Stimulated activated CD8-positive, alpha-beta memory T cell treated with anti-CD3 and anti-CD28 coated beads, Interleukin-15, amount 100 ng/mL, for 1 hour (primary cell): ENCODE data around the gene TNNT2.

ENCODE experiments used
- DNase-seq: peaks from one replicate; pipeline ENCODE4 v3.0.0-alpha.2; 2020; ENCODE audit warnings: low read depth

Gene TNNT2

GRCh38 chr1:201334325-201335173, 42.9 kb downstream of the TNNT2 start:
- DNase-seq = no peak

GRCh38 chr1:201332616-201333335, 44.7 kb downstream of the TNNT2 start:
- DNase-seq = no peak

- no peak for DNase-seq
These were observed 45.5 kb downstream of the TNNT2 start for GRCh38 chr1:201332021-201332420.

- DNase-seq = no peak
These were observed 46.3 kb downstream of the TNNT2 start for GRCh38 chr1:201331166-201331565.

GRCh38 chr1:201330541-201330940, 46.9 kb downstream of the TNNT2 start:
- DNase-seq = no peak

GRCh38 chr1:201329801-201330200, 47.7 kb downstream of the TNNT2 start:
- DNase-seq = no peak

GRCh38 chr1:201329286-201329685, 48.2 kb downstream of the TNNT2 start:
- no peak for DNase-seq

- DNase-seq = no peak
These were observed 48.9 kb downstream of the TNNT2 start for GRCh38 chr1:201328576-201328975.

- no peak for DNase-seq
These were observed 49.7 kb downstream of the TNNT2 start for GRCh38 chr1:201327687-201328240.

- DNase-seq = no peak
These were observed 50.8 kb downstream of the TNNT2 start for GRCh38 chr1:201326710-201327109.

GRCh38 chr1:201325678-201326060, 51.8 kb downstream of the TNNT2 start:
- DNase-seq = no peak

- DNase-seq = no peak
These were observed 52.4 kb downstream of the TNNT2 start for GRCh38 chr1:201324821-201325677.

- DNase-seq = no peak
These were observed 53.2 kb downstream of the TNNT2 start for GRCh38 chr1:201324306-201324705.

GRCh38 chr1:201322653-201323510, 54.6 kb downstream of the TNNT2 start:
- DNase-seq = no peak

GRCh38 chr1:201321826-201322390, 55.6 kb downstream of the TNNT2 start:
- no peak for DNase-seq

- no peak for DNase-seq
These were observed 57.2 kb downstream of the TNNT2 start for GRCh38 chr1:201320168-201320788.

GRCh38 chr1:201319631-201320030, 57.8 kb downstream of the TNNT2 start:
- DNase-seq = no peak

GRCh38 chr1:201318504-201319340, 58.8 kb downstream of the TNNT2 start:
- no peak for DNase-seq

GRCh38 chr1:201317551-201317950, 59.9 kb downstream of the TNNT2 start:
- no peak for DNase-seq
